Neural cell (in vitro differentiated cells): ENCODE results near the gene TSPEAR. TPM values are rescaled to one million over a fixed set of nuclear protein-coding genes. Genes with fewer than 3 reads are reported as not detected.

Source experiments
- H2AFZ ChIP-seq: fragments of 200-600, 300-800 bp; sonication (generic), shearing (Covaris generic); 2 replicates; pipeline ENCODE4 v1.6.0; 2014; ENCODE audit warnings: low read depth, mild to moderate bottlenecking, antibody characterized with exemption, low read length, moderate library complexity
- H3F3A ChIP-seq: fragments of 200-600 bp; shearing (Covaris generic); 2 replicates; pipeline ENCODE4 v1.6.1; 2016; ENCODE audit warnings: mild to moderate bottlenecking, moderate library complexity, mixed read lengths, antibody characterized with exemption, low read length; ENCODE audit not compliant: insufficient read depth, poor library complexity, severe bottlenecking
- H3K27ac ChIP-seq: fragments of 200-600, 300-800 bp; sonication (generic), shearing (Covaris generic); 2 replicates; pipeline ENCODE4 v1.5.1; 2014; ENCODE audit warnings: mild to moderate bottlenecking, low read length, moderate library complexity
- H3K27me3 ChIP-seq: fragments of 300-800, 200-600 bp; sonication (generic), shearing (Covaris generic); 2 replicates; pipeline ENCODE4 v1.6.0; 2014; ENCODE audit warnings: mild to moderate bottlenecking, low read depth, low read length, moderate library complexity; ENCODE audit not compliant: insufficient read depth
- H3K36me3 ChIP-seq: fragments of 300-800, 200-600 bp; sonication (generic), shearing (Covaris generic); 2 replicates; pipeline ENCODE4 v1.5.1; 2014; ENCODE audit warnings: mild to moderate bottlenecking, antibody characterized with exemption, low read length, moderate library complexity; ENCODE audit not compliant: insufficient read depth
- H3K4me2 ChIP-seq: fragments of 300-800, 200-600 bp; sonication (generic), shearing (Covaris generic); 2 replicates; pipeline ENCODE4 v1.6.0; 2014; ENCODE audit warnings: mild to moderate bottlenecking, low read length
- H3K4me3 ChIP-seq: fragments of 300-800, 200-600 bp; sonication (generic), shearing (Covaris generic); 2 replicates; pipeline ENCODE4 v1.5.1; 2014; ENCODE audit warnings: mild to moderate bottlenecking, low read length, moderate library complexity
- H3K79me2 ChIP-seq: fragments of 200-600 bp; shearing (Covaris generic); replicated peaks from 2 replicates; pipeline ENCODE4 v1.6.0; 2014; ENCODE audit warnings: mild to moderate bottlenecking, low read length, moderate library complexity; ENCODE audit not compliant: insufficient read depth
- H3K9ac ChIP-seq: fragments of 300-800, 200-600 bp; sonication (generic), shearing (Covaris generic); 2 replicates; pipeline ENCODE4 v1.6.1; 2016; ENCODE audit warnings: mild to moderate bottlenecking, low read length, mixed read lengths
- H3K9me2 ChIP-seq: fragments of 200-600 bp; shearing (Covaris generic); 2 replicates; pipeline ENCODE4 v1.6.1; 2016; ENCODE audit warnings: mild to moderate bottlenecking, low read length, mixed read lengths; ENCODE audit not compliant: insufficient read depth
- H3K9me3 ChIP-seq: fragments of 200-600, 300-800 bp; sonication (generic), shearing (Covaris generic); 2 replicates; pipeline ENCODE4 v1.6.1; 2016; ENCODE audit warnings: mild to moderate bottlenecking, mixed run types, low read length, moderate library complexity, mixed read lengths
- H4K20me1 ChIP-seq: fragments of 200-600 bp; shearing (Covaris generic); 2 replicates; pipeline ENCODE4 v1.6.1; 2016; ENCODE audit warnings: mild to moderate bottlenecking, mixed run types; ENCODE audit not compliant: insufficient read depth
- CTCF ChIP-seq: fragments of 450-650 bp; IDR thresholded peaks from 2 replicates; pipeline ENCODE4 v1.5.1; 2014; ENCODE audit warnings: antibody characterized with exemption, mild to moderate bottlenecking, moderate library complexity; ENCODE audit not compliant: poor library complexity, severe bottlenecking
- EP300 ChIP-seq: fragments of 450-650 bp; conservative IDR thresholded peaks from 2 replicates; pipeline ENCODE4 v1.6.1; 2014; ENCODE audit warnings: antibody characterized with exemption, mild to moderate bottlenecking, moderate library complexity; ENCODE audit not compliant: poor library complexity, severe bottlenecking
- EZH2 ChIP-seq: fragments of 200-600, 300-800 bp; shearing (Covaris generic), sonication (generic); IDR thresholded peaks from 2 replicates; pipeline ENCODE4 v1.6.1; 2014; ENCODE audit warnings: antibody characterized with exemption, low read length, borderline replicate concordance, mild to moderate bottlenecking; ENCODE audit not compliant: insufficient read depth, poor library complexity, severe bottlenecking
- MXI1 ChIP-seq: fragments of 450-650 bp; conservative IDR thresholded peaks from 2 replicates; pipeline ENCODE4 v1.6.1; 2014; ENCODE audit warnings: antibody characterized with exemption, mild to moderate bottlenecking; ENCODE audit not compliant: poor library complexity, severe bottlenecking
- POLR2AphosphoS5 ChIP-seq: IDR thresholded peaks from 2 replicates; pipeline ENCODE4 v1.6.1; 2012
- RAD21 ChIP-seq: fragments of 450-650 bp; conservative IDR thresholded peaks from 2 replicates; pipeline ENCODE4 v1.6.1; 2014; ENCODE audit warnings: antibody characterized with exemption, mild to moderate bottlenecking, moderate library complexity
- REST ChIP-seq: IDR thresholded peaks from 2 replicates; pipeline ENCODE4 v1.6.1; 2012; ENCODE audit warnings: borderline replicate concordance
- SMC3 ChIP-seq: fragments of 450-650 bp; conservative IDR thresholded peaks from 2 replicates; pipeline ENCODE4 v1.6.1; 2014; ENCODE audit warnings: antibody characterized with exemption, mild to moderate bottlenecking, moderate library complexity; ENCODE audit not compliant: poor library complexity
- TAF1 ChIP-seq: IDR thresholded peaks from 2 replicates; pipeline ENCODE4 v1.6.1; 2012; ENCODE audit warnings: low read depth
- polyA plus RNA-seq: library from polyadenylated mRNA; depleted of rRNA; stranded (reverse); fragments of >200 nt; gene quantifications from 2 replicates; pipeline ENCODE4 v1.2.3, GENCODE V29; 2014

Gene TSPEAR
- polyA plus RNA-seq, 1 donor from 2014 or later, result 0.19 TPM

- Histone ChIP-seq H3K9ac (no peak overlapping the region), H3K9me3 (no peaks in the 10 kb centered on the region), H2AFZ (no peak overlapping the region), H3K9me2 (no peaks in the 10 kb centered on the region), H3K27ac (no peak overlapping the region), H3K79me2 (no peaks in the 10 kb centered on the region), H3K27me3 (no peaks in the 10 kb centered on the region), H3K4me2 (no peak overlapping the region), H3F3A (no peaks in the 10 kb centered on the region), H4K20me1 (no peaks in the 10 kb centered on the region), H3K36me3 (no peaks in the 10 kb centered on the region), H3K4me3 (no peak overlapping the region)
- no peak for TF ChIP-seq MXI1
- no peak for TF ChIP-seq EP300
- TF ChIP-seq RAD21, result no peak
- TF ChIP-seq CTCF, result no peak
- TF ChIP-seq REST, result no peak
- TF ChIP-seq POLR2AphosphoS5, result no peak
- TF ChIP-seq TAF1, result no peak
- no peak for TF ChIP-seq EZH2
- TF ChIP-seq SMC3, result no peak
Measured at GRCh38 chr21:44598061-44598460, 113.3 kb downstream of the TSPEAR start.

- Histone ChIP-seq H4K20me1 (no peaks in the 10 kb centered on the region), H3K4me2 (no peak overlapping the region), H3K27me3 (no peaks in the 10 kb centered on the region), H3F3A (no peaks in the 10 kb centered on the region), H3K9ac (no peak overlapping the region), H3K79me2 (no peaks in the 10 kb centered on the region), H2AFZ (no peak overlapping the region), H3K9me2 (no peaks in the 10 kb centered on the region), H3K9me3 (no peaks in the 10 kb centered on the region), H3K4me3 (no peak overlapping the region), H3K36me3 (no peaks in the 10 kb centered on the region), H3K27ac (no peak overlapping the region)
- TF ChIP-seq REST (no peak), CTCF (no peak), TAF1 (no peak), SMC3 (no peak), EZH2 (no peak), MXI1 (no peak), POLR2AphosphoS5 (no peak), EP300 (no peak), RAD21 (no peak)
Measured at GRCh38 chr21:44596068-44596725, 115.2 kb downstream of the TSPEAR start.
